ENCODE data around the gene TRMT44.

The TRMT44 gene

GRCh38 chr4:8438743-8439142 is 1.8 kb upstream of the TRMT44 start:
- DNase-seq, result no peak

- no peak for DNase-seq
Observed at GRCh38 chr4:8439168-8439567, 1.4 kb upstream of the TRMT44 start.

- no peak for DNase-seq
Observed at GRCh38 chr4:8439914-8440491, 574 bp upstream of the TRMT44 start.

- no peak for DNase-seq
Observed at GRCh38 chr4:8441499-8442091, 1.0 kb downstream of the TRMT44 start.

- no peak for DNase-seq
Observed at GRCh38 chr4:8442596-8443358, 2.2 kb downstream of the TRMT44 start.

GRCh38 chr4:8443801-8444200 is 3.2 kb downstream of the TRMT44 start:
- no peak for DNase-seq

- DNase-seq, result no peak
Observed at GRCh38 chr4:8446122-8446521, 5.5 kb downstream of the TRMT44 start.

GRCh38 chr4:8451440-8452182 is 11.0 kb downstream of the TRMT44 start:
- no peak for DNase-seq

- no peak for DNase-seq
Observed at GRCh38 chr4:8453957-8454356, 13.4 kb downstream of the TRMT44 start.

GRCh38 chr4:8457646-8458252 is 17.2 kb downstream of the TRMT44 start:
- DNase-seq, result no peak

GRCh38 chr4:8459867-8460445 is 19.4 kb downstream of the TRMT44 start:
- DNase-seq, result no peak

GRCh38 chr4:8461086-8461485 is 20.5 kb downstream of the TRMT44 start:
- no peak for DNase-seq

- DNase-seq, result no peak
Observed at GRCh38 chr4:8461616-8462015, 21.0 kb downstream of the TRMT44 start.

- DNase-seq, result no peak
Observed at GRCh38 chr4:8463811-8464210, 23.2 kb downstream of the TRMT44 start.

- no peak for DNase-seq
Observed at GRCh38 chr4:8464381-8464780, 23.8 kb downstream of the TRMT44 start.

- no peak for DNase-seq
Observed at GRCh38 chr4:8465615-8466611, 25.3 kb downstream of the TRMT44 start.

- no peak for DNase-seq
Observed at GRCh38 chr4:8467016-8467415, 26.4 kb downstream of the TRMT44 start.

- DNase-seq, result no peak
Observed at GRCh38 chr4:8468746-8469535, 28.4 kb downstream of the TRMT44 start.

- no peak for DNase-seq
Observed at GRCh38 chr4:8469550-8469949, 29.0 kb downstream of the TRMT44 start.

- DNase-seq, result no peak
Observed at GRCh38 chr4:8470451-8471024, 30.0 kb downstream of the TRMT44 start.

Measured in NCI-H1436 treated with DMSO at 0.1 percent for 48 hours (cell line).